AG04449 (cell line): Measurements from ENCODE around the gene ZNF441.

Experiments used
- CTCF ChIA-PET: fragments of 350-600 bp; formaldehyde crosslinking; extraction: SDS; loops from one replicate; lab custom pipeline; 2021; ENCODE audit warnings: antibody characterized with exemption; lab: Yijun Ruan, JAX
- POLR2A ChIA-PET: fragments of 400-600, 350-600 bp; formaldehyde crosslinking; extraction: SDS; loops from one replicate; lab custom pipeline; 2020; ENCODE audit warnings: antibody characterized with exemption, inconsistent platforms; lab: Yijun Ruan, JAX
- DNase-seq: peaks from one replicate; pipeline ENCODE4 v3.0.0-alpha.2; 2010; ENCODE audit warnings: low read depth, low spot score
- H3K4me3 ChIP-seq: 2 replicates; pipeline ENCODE4 v1.5.1; 2011; ENCODE audit warnings: low read depth, mild to moderate bottlenecking, control low read depth, low read length
- TF ChIP-seq, protein P1 (sequence below): IDR thresholded peaks from one replicate; pipeline ENCODE4 v1.5.1; 2011; ENCODE audit warnings: mild to moderate bottlenecking, moderate library complexity, low read length, control low read depth, inconsistent platforms; ENCODE audit not compliant: insufficient read depth; ENCODE audit errors: missing control alignments

The ZNF441 gene

DNA sequence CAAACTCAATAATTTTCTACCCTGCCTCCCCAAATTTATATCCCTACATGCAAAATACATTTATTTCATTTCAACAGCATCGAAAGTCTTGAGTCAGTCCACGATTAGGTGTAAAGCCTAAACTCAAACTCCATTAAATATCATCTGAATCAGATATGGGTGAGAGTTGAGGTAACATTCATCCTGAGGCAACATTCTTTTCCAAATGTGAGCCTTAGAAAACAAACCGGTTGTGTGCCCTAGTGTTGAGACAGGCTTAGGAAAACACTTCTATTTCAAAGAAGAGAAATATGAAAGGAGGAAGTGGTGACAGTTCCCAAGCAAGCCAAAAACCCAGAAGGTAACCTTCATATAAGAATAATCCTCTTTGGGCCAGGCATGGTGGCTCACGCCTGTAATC is 12.1 kb upstream of the ZNF441 start:
- POLR2A ChIA-PET: no interaction called here
- no peak for DNase-seq
- no peak overlapping the region for H3K4me3 ChIP-seq
- CTCF ChIA-PET: no interaction called here
- TF ChIP-seq, protein P1, sequence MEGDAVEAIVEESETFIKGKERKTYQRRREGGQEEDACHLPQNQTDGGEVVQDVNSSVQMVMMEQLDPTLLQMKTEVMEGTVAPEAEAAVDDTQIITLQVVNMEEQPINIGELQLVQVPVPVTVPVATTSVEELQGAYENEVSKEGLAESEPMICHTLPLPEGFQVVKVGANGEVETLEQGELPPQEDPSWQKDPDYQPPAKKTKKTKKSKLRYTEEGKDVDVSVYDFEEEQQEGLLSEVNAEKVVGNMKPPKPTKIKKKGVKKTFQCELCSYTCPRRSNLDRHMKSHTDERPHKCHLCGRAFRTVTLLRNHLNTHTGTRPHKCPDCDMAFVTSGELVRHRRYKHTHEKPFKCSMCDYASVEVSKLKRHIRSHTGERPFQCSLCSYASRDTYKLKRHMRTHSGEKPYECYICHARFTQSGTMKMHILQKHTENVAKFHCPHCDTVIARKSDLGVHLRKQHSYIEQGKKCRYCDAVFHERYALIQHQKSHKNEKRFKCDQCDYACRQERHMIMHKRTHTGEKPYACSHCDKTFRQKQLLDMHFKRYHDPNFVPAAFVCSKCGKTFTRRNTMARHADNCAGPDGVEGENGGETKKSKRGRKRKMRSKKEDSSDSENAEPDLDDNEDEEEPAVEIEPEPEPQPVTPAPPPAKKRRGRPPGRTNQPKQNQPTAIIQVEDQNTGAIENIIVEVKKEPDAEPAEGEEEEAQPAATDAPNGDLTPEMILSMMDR: no peak

DNA sequence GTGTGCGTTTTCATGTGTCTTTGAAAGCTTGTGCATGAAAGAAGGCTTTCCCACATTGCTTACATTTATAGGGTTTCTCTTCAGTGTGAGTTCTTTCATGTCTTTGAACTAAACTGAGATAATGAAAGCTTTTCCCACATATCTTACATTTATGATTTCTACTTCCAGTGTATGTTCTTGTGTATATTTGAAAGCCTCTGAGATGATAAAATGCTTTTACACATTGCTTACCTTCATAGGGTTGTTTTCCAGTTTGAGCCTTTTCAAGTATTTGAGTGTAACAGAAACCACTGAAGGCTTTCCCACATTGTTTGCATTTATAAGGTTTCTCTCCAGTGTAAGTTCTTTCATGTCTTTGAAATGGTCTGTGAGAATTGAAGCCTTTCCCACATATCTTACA is 9.8 kb upstream of the ZNF441 start:
- CTCF ChIA-PET: interaction anchor here (0.6 to 0.7 kb wide), 2 partner anchors 27 to 41 kb away, joined by 3 read pairs; partner anchors contain the start of gene ZNF491
- TF ChIP-seq, protein P1: no peak
- POLR2A ChIA-PET: no interaction called here
- no peak for DNase-seq
- no peak overlapping the region for H3K4me3 ChIP-seq

DNA sequence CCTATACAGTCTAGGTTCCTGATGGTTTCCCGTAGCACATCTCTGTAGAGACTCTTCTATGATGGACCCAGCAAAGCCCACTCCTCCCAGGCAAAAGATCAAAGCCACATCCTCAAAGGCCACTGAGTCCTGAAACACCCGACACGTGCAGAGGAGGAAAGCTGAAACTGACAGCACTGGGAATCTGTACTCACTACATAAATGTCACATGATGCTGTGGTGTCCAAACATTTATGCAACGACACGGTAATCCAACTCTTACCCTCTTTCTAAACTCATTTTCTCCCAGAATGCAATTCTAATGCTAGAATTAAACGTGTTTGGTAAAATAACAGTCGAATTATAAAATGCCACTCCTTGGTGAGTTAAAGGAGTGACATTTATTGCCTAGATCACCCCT is 7.0 kb upstream of the ZNF441 start:
- H3K4me3 ChIP-seq: no peak overlapping the region
- TF ChIP-seq, protein P1: no peak
- POLR2A ChIA-PET: no interaction called here
- DNase-seq: no peak
- CTCF ChIA-PET: interaction anchor here (2.2 kb wide), 1 partner anchor 38 kb away, joined by 5 read pairs; no protein-coding TSS in a partner anchor

DNA sequence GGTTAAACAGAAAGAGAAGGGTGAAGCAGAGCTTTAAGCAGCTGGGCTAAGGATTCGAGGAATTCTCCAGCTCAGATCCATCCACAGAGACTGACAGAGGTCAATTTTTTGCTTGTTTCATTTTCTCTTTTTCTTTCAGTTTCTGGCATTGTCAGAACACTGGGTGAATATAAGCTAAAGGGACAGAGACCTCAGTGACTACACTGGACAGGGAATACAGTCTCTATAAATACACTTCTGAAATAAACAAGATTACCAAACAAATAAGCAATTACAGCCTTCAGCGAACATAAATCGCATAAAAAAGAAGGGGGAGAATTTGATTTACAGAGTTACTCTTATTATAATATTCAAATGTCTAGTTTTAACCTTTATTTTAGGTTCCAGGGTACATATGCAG is 3.7 kb upstream of the ZNF441 start:
- CTCF ChIA-PET: interaction anchor here (1.1 kb wide), 1 partner anchor 35 kb away, joined by 3 read pairs; no protein-coding TSS in a partner anchor
- no peak overlapping the region for H3K4me3 ChIP-seq
- POLR2A ChIA-PET: no interaction called here
- TF ChIP-seq, protein P1: no peak
- no peak for DNase-seq

DNA sequence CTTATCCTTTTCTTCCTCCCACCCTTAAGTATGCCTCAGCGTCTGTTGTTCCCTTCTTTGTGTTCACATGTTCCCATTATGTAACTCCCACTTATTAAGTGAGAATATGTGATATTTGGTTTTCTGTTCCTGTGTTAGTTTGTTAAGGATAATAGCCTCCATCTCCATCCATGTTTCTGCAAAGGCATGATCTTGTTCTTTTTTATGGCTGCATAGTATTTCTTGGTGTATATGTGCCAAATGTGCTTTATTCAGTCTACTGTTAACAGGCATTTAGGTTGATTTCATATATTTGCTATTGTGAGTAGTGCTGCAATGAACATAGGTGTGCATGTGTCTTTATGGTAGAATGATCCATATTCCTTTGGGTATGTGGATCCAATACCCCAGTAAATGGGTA is 3.2 kb upstream of the ZNF441 start:
- H3K4me3 ChIP-seq: no peak overlapping the region
- POLR2A ChIA-PET: no interaction called here
- CTCF ChIA-PET: interaction anchor here (1.1 kb wide), 1 partner anchor 34 kb away, joined by 3 read pairs; no protein-coding TSS in a partner anchor
- TF ChIP-seq, protein P1: no peak
- no peak for DNase-seq

DNA sequence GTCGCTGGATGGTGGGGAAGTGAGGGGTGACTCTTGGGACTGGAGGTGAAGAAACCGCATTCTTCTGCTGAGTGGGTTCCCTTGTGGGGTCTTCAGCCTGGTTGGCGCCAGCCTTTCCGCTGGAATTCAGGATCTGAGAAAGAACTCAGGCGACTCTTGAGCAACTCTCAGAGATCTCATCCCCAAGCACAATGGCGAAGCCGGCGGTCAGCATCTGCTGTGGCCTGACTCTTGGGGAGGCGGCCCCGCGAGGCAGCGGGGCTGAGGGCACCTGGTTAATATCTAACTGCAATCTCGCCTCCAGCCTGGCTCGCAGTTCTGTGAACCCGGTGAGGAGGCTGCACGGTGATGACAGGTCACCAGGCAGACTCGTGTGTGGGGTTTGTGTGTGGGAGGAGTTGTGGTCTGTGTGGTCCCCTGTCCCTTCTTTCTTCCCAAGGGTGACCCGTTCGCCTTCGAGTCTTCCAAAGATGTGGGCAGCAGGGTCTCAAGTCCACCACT is 883 bp downstream of the ZNF441 start:
- H3K4me3 ChIP-seq: peak overlapping the region; percentile 95
- DNase-seq: no peak

More for the DNA sequence above, 883 bp downstream of the ZNF441 start:
- ChIA-PET POLR2A (no interaction called here), CTCF (interaction anchor here (1.6 kb wide), 1 partner anchor 66 kb away, joined by 4 read pairs; no protein-coding TSS in a partner anchor)
- TF ChIP-seq, protein P1: no peak
